ENCODE measurements around the gene HHIPL2. TPM values are rescaled to one million over a fixed set of nuclear protein-coding genes. Genes with fewer than 3 reads are reported as not detected.

Gene HHIPL2
- total and polyA plus RNA-seq, 2 experiments from 2014 or later, result 0.52 TPM; not detected in 1

GRCh38 chr1:222554177-222554576 is 6.3 kb upstream of the HHIPL2 start:
- no peak overlapping the region for H2AFZ ChIP-seq
- no peaks in the 10 kb centered on the region for H3K4me1 ChIP-seq (ENCODE audit: insufficient read depth)
- no peaks in the 10 kb centered on the region for H4K20me1 ChIP-seq (replicated peaks; ENCODE audit: insufficient read depth)
- H3K27ac ChIP-seq (ENCODE audit: low read depth), result no peak overlapping the region
- peaks cover 11% of the 10 kb centered on the region; the same call in 1 of the 2 replicates for H3K36me3 ChIP-seq (ENCODE audit: insufficient read depth)
- H3K4me3 Mint-ChIP-seq, result no peak overlapping the region
- H3K27me3 Mint-ChIP-seq (ENCODE audit: insufficient read depth, low read depth, poor library complexity), result peaks cover 4% of the 10 kb centered on the region
- ATAC-seq (no peak), DNase-seq (ENCODE audit: low spot score) (no peak)
- H3K9me2 ChIP-seq (ENCODE audit: insufficient read depth), result no peaks in the 10 kb centered on the region
- no peaks in the 10 kb centered on the region for H3K4me1 Mint-ChIP-seq
- no peaks in the 10 kb centered on the region for H3F3A ChIP-seq (replicated peaks; ENCODE audit: low read depth)
- TF ChIP-seq POLR2AphosphoS5 (IDR thresholded peaks at IDR 0.05; ENCODE audit: low read depth) (no peak), CREB1 (CRISPR knock-in tag; IDR thresholded peaks at IDR 0.05; ENCODE audit: low read depth) (no peak), ZNF114 (CRISPR knock-in tag; IDR thresholded peaks at IDR 0.05) (no peak), REST (IDR thresholded peaks at IDR 0.05; ENCODE audit: unreplicated experiment) (no peak), ZNF462 (CRISPR knock-in tag; IDR thresholded peaks at IDR 0.05) (no peak), JUNB (IDR thresholded peaks at IDR 0.05; ENCODE audit: unreplicated experiment) (no peak), EZH2 (IDR thresholded peaks at IDR 0.05; ENCODE audit: low read depth, unreplicated experiment) (no peak), ETS1 (IDR thresholded peaks at IDR 0.05) (no peak), EZH2phosphoT487 (IDR thresholded peaks at IDR 0.05; ENCODE audit: unreplicated experiment) (no peak), ZNF331 (CRISPR knock-in tag; IDR thresholded peaks at IDR 0.05; ENCODE audit: low read depth) (no peak), CTCF (conservative IDR thresholded peaks at IDR 0.05; ENCODE audit: low read depth in 2 of 2) (no peak), NANOG (IDR thresholded peaks at IDR 0.05; ENCODE audit: borderline replicate concordance) (no peak), STAT1 (IDR thresholded peaks at IDR 0.05; ENCODE audit: unreplicated experiment) (no peak)
- no peaks in the 10 kb centered on the region for H3K79me2 ChIP-seq (replicated peaks; ENCODE audit: insufficient read depth)
- H3K36me3 Mint-ChIP-seq (ENCODE audit: low read depth), result peaks cover 12% of the 10 kb centered on the region; the same call in 2 of the 3 replicates
- H3K4me2 ChIP-seq, result no peak overlapping the region
- H3K27ac Mint-ChIP-seq, result 0 out of 2 replicates have a peak overlapping the region, but pooled peaks have one; percentile 29
- H3K27me3 ChIP-seq (ENCODE audit: insufficient read depth), result no peaks in the 10 kb centered on the region
- no peak overlapping the region for H3K4me3 ChIP-seq
- H3K9me3 Mint-ChIP-seq, result no peaks in the 10 kb centered on the region
